H9 (cell line): ENCODE data around the gene ATP13A1. TPM values are rescaled to one million over a fixed set of nuclear protein-coding genes. Genes with fewer than 3 reads are reported as not detected.

Source experiments
- DNase-seq: peaks from one replicate; pipeline ENCODE4 v3.0.0-alpha.2; 2017
- H2AFZ ChIP-seq: one replicate; pipeline ENCODE4 v1.6.1; 2013; ENCODE audit warnings: mild to moderate bottlenecking, low read length, control low read depth, moderate library complexity
- H2AK5ac ChIP-seq: 2 replicates; pipeline ENCODE4 v1.6.1; 2013; ENCODE audit warnings: low read length, control low read depth, mixed read lengths; ENCODE audit not compliant: insufficient read length
- H2BK120ac ChIP-seq: one replicate; pipeline ENCODE4 v1.6.1; 2013; ENCODE audit warnings: low read depth, mild to moderate bottlenecking, low read length, control low read depth, inconsistent platforms; ENCODE audit not compliant: poor library complexity, severe bottlenecking
- H2BK12ac ChIP-seq: 2 replicates; pipeline ENCODE4 v1.6.1; 2013; ENCODE audit warnings: low read length, control low read depth, mixed read lengths, low read depth; ENCODE audit not compliant: insufficient read length
- H2BK15ac ChIP-seq: 2 replicates; pipeline ENCODE4 v1.6.1; 2013; ENCODE audit warnings: low read depth, low read length, control low read depth
- H2BK20ac ChIP-seq: one replicate; pipeline ENCODE4 v1.6.1; 2013; ENCODE audit warnings: low read depth, mild to moderate bottlenecking, low read length, control low read depth, inconsistent platforms; ENCODE audit not compliant: poor library complexity, severe bottlenecking
- H2BK5ac ChIP-seq: 2 replicates; pipeline ENCODE4 v1.6.1; 2013; ENCODE audit warnings: low read length, control low read depth, mixed read lengths; ENCODE audit not compliant: insufficient read length
- H3K14ac ChIP-seq: 2 replicates; pipeline ENCODE4 v1.6.1; 2013; ENCODE audit warnings: low read length, control low read depth; ENCODE audit not compliant: insufficient read depth
- H3K18ac ChIP-seq: 2 replicates; pipeline ENCODE4 v1.6.1; 2013; ENCODE audit warnings: low read depth, mild to moderate bottlenecking, mixed read lengths, low read length, control low read depth; ENCODE audit not compliant: insufficient read length
- H3K23ac ChIP-seq: 2 replicates; pipeline ENCODE4 v1.6.1; 2013; ENCODE audit warnings: low read length, control low read depth, mixed read lengths, low read depth; ENCODE audit not compliant: insufficient read length
- H3K23me2 ChIP-seq: 2 replicates; pipeline ENCODE4 v1.6.1; 2013; ENCODE audit warnings: low read depth, mild to moderate bottlenecking, mixed read lengths, low read length, control low read depth; ENCODE audit not compliant: insufficient read length, poor library complexity, severe bottlenecking
- H3K27ac ChIP-seq: 2 replicates; pipeline ENCODE4 v1.5.1; 2013; ENCODE audit warnings: low read length, control low read depth, mixed read lengths, low read depth; ENCODE audit not compliant: insufficient read length
- H3K27me3 ChIP-seq: 2 replicates; pipeline ENCODE4 v1.6.1; 2013; ENCODE audit warnings: low read length, control low read depth, inconsistent platforms; ENCODE audit not compliant: insufficient read depth
- H3K4ac ChIP-seq: 2 replicates; pipeline ENCODE4 v1.6.1; 2013; ENCODE audit warnings: low read depth, mild to moderate bottlenecking, control low read depth, inconsistent platforms, low read length, moderate library complexity
- H3K4me1 ChIP-seq: 2 replicates; pipeline ENCODE4 v1.6.1; 2013; ENCODE audit warnings: low read length, control low read depth, inconsistent platforms; ENCODE audit not compliant: insufficient read depth
- H3K4me2 ChIP-seq: 2 replicates; pipeline ENCODE4 v1.6.1; 2013; ENCODE audit warnings: low read length, control low read depth, mixed read lengths; ENCODE audit not compliant: insufficient read length, insufficient read depth
- H3K56ac ChIP-seq: 2 replicates; pipeline ENCODE4 v1.6.1; 2013; ENCODE audit warnings: low read depth, mild to moderate bottlenecking, mixed read lengths, low read length, control low read depth; ENCODE audit not compliant: insufficient read length
- H3K79me1 ChIP-seq: 2 replicates; pipeline ENCODE4 v1.6.1; 2013; ENCODE audit warnings: low read depth, mild to moderate bottlenecking, moderate library complexity, low read length, control low read depth, inconsistent platforms; ENCODE audit not compliant: insufficient read depth, poor library complexity, severe bottlenecking
- H3K79me2 ChIP-seq: 2 replicates; pipeline ENCODE4 v1.6.1; 2013; ENCODE audit warnings: low read length, control low read depth, inconsistent platforms; ENCODE audit not compliant: insufficient read depth
- H3K9ac ChIP-seq: 2 replicates; pipeline ENCODE4 v1.6.1; 2013; ENCODE audit warnings: low read length, control low read depth, mixed read lengths; ENCODE audit not compliant: insufficient read length; ENCODE audit errors: extremely low read depth
- H3K9me3 ChIP-seq: one replicate; pipeline ENCODE4 v1.6.1; 2013; ENCODE audit warnings: low read depth, low read length, inconsistent platforms; ENCODE audit not compliant: control insufficient read depth
- H3T11ph ChIP-seq: one replicate; pipeline ENCODE4 v1.6.1; 2013; ENCODE audit warnings: mild to moderate bottlenecking, low read length, control low read depth, inconsistent platforms
- H4K20me1 ChIP-seq: one replicate; pipeline ENCODE4 v1.6.1; 2013; ENCODE audit not compliant: control insufficient read depth, insufficient read length, insufficient read depth
- H4K5ac ChIP-seq: 2 replicates; pipeline ENCODE4 v1.6.1; 2013; ENCODE audit warnings: low read depth, mild to moderate bottlenecking, mixed read lengths, low read length, control low read depth; ENCODE audit not compliant: insufficient read length
- H4K8ac ChIP-seq: replicated peaks from 2 replicates; pipeline ENCODE4 v1.6.1; 2013; ENCODE audit warnings: low read length, control low read depth, mixed read lengths, low read depth; ENCODE audit not compliant: insufficient read length
- H4K91ac ChIP-seq: 2 replicates; pipeline ENCODE4 v1.6.1; 2013; ENCODE audit warnings: low read depth, mild to moderate bottlenecking, moderate library complexity, mixed read lengths, low read length, control low read depth; ENCODE audit not compliant: insufficient read length
- H3K27ac Mint-ChIP-seq, 3 experiments: 2 replicates in 2 of 3; 3 replicates in 1 of 3; pipeline ENCODE4 v1.8.0; 2020 to 2021; ENCODE audit warnings: mixed read lengths in 3 of 3, mild to moderate bottlenecking in 1 of 3, moderate library complexity in 1 of 3
- H3K27me3 Mint-ChIP-seq: 2 replicates; pipeline ENCODE4 v1.8.0; 2021; ENCODE audit warnings: low read depth, mild to moderate bottlenecking, moderate library complexity, mixed read lengths
- H3K36me3 Mint-ChIP-seq, 3 experiments: 2 replicates in 2 of 3; 3 replicates in 1 of 3; pipeline ENCODE4 v1.8.0; 2020 to 2021; ENCODE audit warnings: low read depth in 3 of 3, mixed read lengths in 3 of 3; ENCODE audit not compliant: insufficient read depth in 1 of 3
- H3K4me1 Mint-ChIP-seq, 2 experiments: 2 replicates each; pipeline ENCODE4 v1.8.0; 2020; ENCODE audit warnings: mixed read lengths in 2 of 2
- H3K4me3 Mint-ChIP-seq, 2 experiments: 2 replicates in 1 of 2; 3 replicates in 1 of 2; pipeline ENCODE4 v1.8.0; 2020 to 2021; ENCODE audit warnings: mild to moderate bottlenecking in 2 of 2, mixed read lengths in 2 of 2, moderate library complexity in 1 of 2
- H3K9me3 Mint-ChIP-seq, 2 experiments: 2 replicates in 1 of 2; 3 replicates in 1 of 2; pipeline ENCODE4 v1.8.0; 2020; ENCODE audit warnings: mild to moderate bottlenecking in 2 of 2, mixed read lengths in 2 of 2, moderate library complexity in 1 of 2
- CTCF ChIP-seq: fragments of 200-600 bp; sonication (generic); conservative IDR thresholded peaks from 3 replicates; pipeline ENCODE4 v1.8.0; 2021; ENCODE audit warnings: antibody characterized with exemption, mild to moderate bottlenecking
- WGBS: extraction: QIAGEN DNeasy Blood & Tissue Kit; methylation state at CpG from one replicate; pipeline ENCODE4 v1.1.7; 2013; ENCODE audit warnings: missing lambda C conversion rate, low lambda C conversion rate, mixed read lengths; ENCODE audit not compliant: insufficient read length; ENCODE audit errors: extremely low coverage; 5-methylcytosine and 5-hydroxymethylcytosine counted together
- total RNA-seq: library from RNA; stranded (reverse); gene quantifications from 2 replicates; pipeline ENCODE4 v1.2.1, GENCODE V29; 2021

ATP13A1 gene
- total RNA-seq, 1 experiment from 2014 or later = 67.8 TPM

DNA sequence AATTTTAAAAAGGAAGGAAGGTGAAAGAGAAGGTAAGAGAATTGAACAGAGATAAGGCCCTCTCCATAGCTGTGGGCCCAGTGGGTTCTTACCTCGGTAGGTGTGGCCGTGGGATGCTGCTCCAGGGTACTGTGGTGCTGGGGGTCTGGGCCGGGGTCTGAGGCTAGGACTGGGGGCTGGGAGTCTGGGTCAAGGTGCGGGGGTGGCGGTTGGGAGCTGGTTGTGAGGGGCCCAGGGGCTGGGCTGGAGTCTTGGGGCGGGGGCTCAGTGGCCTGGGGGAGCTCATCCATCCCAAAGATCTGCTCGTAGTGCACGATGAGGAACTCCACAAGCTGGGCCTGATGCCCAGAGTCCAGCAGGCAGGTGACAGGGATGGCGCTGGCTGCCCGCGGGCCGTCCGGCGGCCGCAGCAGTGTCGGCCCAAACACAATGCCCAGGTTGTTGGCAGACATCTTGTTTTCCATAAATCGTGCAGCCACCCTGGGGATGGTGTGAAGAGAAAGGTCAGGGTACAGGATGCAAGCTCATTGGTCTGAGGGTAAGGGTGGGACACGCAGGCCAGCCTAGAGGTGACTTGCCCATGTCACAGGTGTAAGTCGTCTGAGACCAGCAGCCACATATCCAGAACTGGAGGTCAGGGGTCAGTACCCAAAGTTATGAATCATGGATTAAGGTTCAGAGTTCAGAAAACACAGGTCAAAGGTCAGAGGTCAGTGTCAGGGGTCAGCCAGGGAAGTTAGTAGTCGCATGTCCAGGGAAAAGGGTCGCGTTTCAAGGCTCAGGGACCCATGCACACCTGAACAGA is 29.6 kb downstream of the ATP13A1 start:
- Mint-ChIP-seq H3K4me3 (no peak overlapping the region), H3K4me1 (peaks cover under 1 to 5% of the 10 kb centered on the region in 2 experiments), H3K9me3 (no peaks in the 10 kb centered on the region; a peak in 1 of 5 replicates), H3K27ac (no peak overlapping the region; a peak in 1 of 7 replicates), H3K27me3 (no peaks in the 10 kb centered on the region), H3K36me3 (peaks cover 9 to 39% (median 32%) of the 10 kb centered on the region in 3 experiments; a peak in 6 of 7 replicates)
- Histone ChIP-seq H2AK5ac (no peak overlapping the region), H4K20me1 (no peaks in the 10 kb centered on the region), H3K4me2 (no peak overlapping the region), H3K23ac (no peak overlapping the region), H3K56ac (no peak overlapping the region), H3K9me3 (no peaks in the 10 kb centered on the region), H3T11ph (no peak overlapping the region), H4K8ac (no peak overlapping the region), H3K79me1 (no peaks in the 10 kb centered on the region), H2BK120ac (no peak overlapping the region), H2BK5ac (no peak overlapping the region), H4K5ac (no peak overlapping the region), H2BK20ac (no peak overlapping the region), H3K4ac (no peak overlapping the region), H3K14ac (no peak overlapping the region), H2AFZ (no peak overlapping the region), H3K9ac (no peak overlapping the region), H3K27ac (no peak overlapping the region), H3K79me2 (no peaks in the 10 kb centered on the region), H3K4me1 (no peaks in the 10 kb centered on the region), H4K91ac (no peak overlapping the region), H2BK15ac (no peak overlapping the region), H3K18ac (no peak overlapping the region), H3K23me2 (no peaks in the 10 kb centered on the region), H2BK12ac (no peak overlapping the region), H3K27me3 (no peaks in the 10 kb centered on the region)
- no peak for DNase-seq
- no CpG with 5 or more reads among the region's 22 CpGs for WGBS
- no peak for TF ChIP-seq CTCF
